NCI-H226 (cell line): ENCODE measurements around the gene PZP.
"Not testable (repeated sequence)": the region's sequence is repeated elsewhere in the genome, so short reads cannot be mapped to it uniquely, and the experiment has no call there.

Experiments
- DNase-seq: peaks from one replicate; pipeline ENCODE4 v3.0.0-alpha.2; 2015

Gene PZP

DNA sequence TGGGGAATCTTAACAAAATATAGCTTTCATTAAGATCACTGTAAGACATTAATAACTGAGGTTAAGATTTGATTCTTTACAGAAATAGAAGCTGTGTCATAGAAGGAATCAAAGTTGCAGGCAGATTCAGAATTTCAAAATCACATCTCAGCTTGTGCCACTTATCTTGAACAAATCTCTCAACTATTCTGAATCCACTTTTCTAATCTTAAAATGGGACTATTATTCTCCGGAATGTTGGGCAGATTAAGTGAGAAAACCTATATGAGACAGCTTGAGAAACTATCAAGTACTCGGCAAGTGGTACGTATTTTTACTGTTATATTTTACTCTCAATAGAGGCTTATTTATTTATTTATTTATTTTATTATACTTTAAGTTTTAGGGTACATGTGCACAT, 28.4 kb downstream of the PZP start:
- DNase-seq, result no peak

DNA sequence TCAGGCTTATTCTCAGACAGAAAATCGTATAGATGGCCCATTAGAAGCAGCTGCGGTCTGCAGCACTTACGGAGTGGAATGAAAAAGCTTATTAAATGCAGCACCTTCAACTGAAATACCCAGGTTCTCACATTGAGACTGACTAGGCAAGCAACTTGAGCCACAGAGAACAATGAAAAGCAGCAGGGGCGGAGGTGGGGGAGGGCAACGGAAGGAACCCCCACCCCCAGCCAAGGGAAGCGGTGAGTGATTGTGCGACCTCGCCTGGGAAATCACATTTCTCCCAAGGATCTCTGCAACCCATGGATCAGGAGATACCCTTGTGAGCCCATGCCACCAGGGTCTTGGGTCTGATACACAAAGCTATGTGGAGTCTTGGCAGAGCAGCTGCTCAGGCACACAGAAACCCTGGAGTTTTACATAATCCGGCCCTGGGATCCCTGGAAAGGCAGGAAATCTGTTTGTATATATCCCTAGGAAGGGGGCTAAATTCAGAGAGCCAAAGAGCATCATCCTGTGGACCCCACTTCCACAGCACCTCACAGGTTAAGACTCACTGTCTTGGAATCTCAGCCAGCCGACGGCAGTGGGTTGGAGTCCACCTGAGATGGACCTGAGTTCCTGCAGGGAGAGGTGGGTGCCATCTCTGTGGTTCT, 38.1 kb downstream of the PZP start:
- DNase-seq, result no peak

DNA sequence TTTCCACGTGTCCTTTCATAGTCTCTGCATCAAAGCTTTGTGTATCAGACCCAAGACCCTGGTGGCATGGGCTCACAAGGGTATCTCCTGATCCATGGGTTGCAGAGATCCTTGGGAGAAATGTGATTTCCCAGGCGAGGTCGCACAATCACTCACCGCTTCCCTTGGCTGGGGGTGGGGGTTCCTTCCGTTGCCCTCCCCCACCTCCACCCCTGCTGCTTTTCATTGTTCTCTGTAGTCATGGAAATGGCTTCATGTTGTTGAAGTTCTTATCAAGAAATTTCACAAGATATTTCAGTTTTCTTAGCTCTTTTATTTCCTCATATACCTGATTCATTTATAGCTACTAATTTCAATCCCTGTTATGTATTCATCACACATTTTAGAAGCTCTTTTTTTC, 40.9 kb downstream of the PZP start:
- not testable (repeated sequence) for DNase-seq

DNA sequence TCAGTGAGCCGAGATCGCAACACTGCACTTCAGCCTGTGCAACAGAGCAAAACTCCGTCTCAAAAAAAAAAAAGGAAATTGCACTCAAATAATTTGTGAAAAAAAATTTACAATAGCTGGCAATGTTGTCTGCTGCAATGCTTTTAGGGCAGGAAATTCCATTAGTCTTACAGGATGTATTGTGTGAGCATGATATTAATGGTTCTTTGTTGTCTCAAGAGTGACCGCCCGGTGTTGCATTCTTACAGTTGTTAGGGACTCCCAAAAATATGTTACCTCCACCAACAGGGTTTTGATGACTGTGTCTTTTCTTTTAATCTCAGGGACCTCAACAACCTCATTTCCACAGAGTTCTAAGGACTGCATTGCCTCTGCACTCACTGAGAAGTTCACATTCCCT, 44.8 kb downstream of the PZP start:
- DNase-seq, result no peak

DNA sequence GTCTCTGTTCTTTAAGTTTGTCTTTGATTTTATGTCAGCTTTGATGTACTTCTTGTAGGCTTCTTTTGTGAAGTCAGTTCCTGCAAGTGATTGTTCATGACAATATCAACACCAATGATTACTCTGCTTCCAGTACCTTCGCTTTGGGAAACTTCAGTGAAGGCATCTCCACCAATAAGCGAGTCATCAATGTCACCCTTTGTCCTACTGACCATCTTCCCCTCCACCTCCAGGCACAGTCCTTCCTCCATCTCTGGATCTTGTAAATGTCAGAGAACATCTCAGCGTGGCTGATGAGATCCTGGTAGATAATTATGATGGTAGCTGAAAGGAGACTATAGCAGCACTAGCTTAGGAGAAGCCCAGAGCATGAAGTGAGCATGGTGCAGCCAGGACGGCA, 52.1 kb downstream of the PZP start:
- DNase-seq, result no peak

DNA sequence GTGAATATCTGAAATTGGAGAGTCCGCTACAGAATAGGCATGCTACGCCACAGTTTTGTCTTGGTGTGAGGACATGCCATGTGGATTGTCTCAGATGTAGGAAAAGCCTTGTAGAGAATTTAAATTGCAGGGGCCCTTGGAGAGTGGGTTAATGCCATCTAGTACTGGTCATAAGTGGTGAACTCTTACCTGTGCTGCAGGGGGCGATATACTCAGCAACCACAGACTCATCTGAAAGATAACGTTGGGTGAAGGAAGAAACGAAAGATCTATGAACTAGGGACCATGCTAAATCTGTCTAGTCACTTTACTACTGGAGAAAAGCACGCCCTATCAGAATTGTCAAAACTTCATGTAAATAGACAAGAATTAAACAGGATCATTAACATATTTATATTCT, 58.8 kb downstream of the PZP start:
- DNase-seq, result no peak

DNA sequence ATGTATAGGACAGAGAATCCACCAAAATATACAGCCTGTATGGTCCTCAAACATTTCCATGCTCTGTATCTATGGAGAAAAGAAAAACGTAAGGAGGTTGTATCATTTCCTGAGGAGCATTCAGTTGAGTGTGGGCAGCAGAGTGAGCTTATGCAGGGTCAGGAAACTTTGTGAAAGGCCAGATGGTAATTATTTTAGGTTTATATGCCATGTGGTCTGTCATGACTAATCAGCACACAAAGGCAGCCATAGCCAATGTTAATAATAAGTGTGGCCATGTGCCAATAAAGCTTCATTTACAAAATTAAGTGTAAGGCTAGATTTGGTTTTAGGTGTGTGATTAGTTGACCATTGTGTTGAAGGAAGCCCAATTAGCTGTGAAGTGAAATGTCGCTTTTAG, 59.3 kb downstream of the PZP start:
- no peak for DNase-seq

DNA sequence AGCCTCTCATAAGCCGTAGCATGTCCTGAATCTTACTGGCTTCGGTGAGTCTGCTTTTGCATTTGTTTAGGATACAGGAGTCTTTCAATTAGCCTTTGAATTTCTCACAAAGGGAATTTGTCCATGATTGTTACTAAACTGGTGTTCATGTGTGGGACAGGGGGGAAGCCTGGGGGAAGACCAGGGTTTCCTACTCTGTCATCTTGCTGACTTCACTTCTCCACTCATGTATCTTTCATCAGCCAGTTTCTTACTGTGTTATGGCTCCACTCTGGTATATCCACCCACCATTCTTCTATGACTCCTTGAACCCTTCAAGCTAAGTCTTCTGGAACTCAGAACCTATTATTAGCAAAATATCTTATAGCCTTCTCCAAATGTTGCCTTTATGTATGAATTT, 60.7 kb downstream of the PZP start:
- DNase-seq, result no peak

DNA sequence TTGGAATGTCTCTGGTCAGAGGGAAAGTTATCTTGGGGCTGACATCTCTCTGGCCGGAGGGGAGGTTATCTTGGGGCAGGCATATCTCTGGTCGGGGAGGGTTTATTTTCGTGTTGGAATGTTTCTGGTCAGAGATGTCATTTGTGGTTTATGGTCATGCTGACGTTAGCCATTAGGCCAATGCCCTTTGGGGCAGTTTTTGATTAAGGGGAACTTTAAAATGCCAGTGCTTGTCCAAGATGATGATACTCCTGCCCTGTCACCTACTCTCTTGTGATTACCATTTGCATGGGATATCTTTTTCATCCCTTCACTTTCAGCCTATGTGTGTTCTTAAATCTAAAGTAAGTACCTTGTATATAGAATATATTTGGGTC, 63.5 kb downstream of the PZP start:
- peak; percentile 31 for DNase-seq

DNA sequence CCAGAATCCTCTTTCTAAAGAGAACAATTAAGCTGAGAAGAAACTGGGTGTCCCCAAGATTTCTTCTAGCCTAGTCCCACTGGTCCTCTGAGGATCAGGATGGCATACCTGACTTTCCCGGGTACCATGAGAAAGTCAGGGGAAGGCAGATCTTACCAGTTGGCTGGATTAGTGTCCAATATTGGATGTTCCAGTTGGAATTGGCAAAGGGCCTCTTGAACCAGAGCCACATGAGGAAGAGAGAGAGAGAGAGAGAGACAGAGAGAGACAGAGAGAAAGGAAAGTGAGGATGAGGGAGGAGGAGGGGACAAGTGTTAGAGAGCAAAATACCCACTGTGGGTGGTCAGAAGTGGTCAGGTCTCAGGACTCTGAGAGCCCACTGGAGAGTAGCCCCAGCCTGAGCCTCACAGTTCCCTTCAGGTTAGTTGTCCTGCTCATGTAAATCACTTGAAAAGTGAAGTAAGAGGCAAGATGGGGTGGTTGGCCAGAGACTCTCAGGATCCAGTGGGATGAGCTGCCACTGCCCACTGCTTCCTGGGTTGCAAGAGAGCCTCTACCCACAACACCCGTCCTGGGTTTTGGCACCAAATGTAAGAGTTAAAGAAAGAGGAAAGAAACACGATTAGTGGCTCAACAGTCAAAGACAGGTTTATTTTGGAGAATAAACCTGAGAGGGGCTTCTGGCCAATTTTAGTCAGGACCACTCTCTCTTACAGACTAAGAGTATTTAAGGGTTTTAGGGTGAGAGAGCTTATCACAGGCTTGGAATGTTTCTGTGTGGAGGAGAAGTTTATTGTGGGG, 64.1 kb downstream of the PZP start:
- DNase-seq, result no peak

DNA sequence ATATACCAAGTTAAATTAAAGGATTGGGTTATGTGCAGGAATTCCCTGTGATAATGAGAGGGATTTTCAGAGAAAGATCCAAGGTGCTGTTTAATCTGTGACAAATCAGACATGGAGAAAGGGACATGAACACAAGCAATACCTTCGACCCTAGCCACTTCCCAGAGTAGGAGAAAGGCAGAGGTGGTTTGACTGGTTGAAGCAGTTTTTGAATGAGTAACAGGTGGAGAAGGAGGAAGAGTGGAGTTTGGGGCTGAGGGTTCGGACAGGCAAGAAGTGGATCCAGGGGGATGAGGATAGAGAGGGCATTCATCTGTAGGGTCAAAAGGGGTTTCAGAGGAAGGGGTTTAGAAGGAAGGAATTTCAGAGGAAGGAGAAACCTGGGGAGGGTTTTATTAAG, 65.1 kb downstream of the PZP start:
- no peak for DNase-seq

DNA sequence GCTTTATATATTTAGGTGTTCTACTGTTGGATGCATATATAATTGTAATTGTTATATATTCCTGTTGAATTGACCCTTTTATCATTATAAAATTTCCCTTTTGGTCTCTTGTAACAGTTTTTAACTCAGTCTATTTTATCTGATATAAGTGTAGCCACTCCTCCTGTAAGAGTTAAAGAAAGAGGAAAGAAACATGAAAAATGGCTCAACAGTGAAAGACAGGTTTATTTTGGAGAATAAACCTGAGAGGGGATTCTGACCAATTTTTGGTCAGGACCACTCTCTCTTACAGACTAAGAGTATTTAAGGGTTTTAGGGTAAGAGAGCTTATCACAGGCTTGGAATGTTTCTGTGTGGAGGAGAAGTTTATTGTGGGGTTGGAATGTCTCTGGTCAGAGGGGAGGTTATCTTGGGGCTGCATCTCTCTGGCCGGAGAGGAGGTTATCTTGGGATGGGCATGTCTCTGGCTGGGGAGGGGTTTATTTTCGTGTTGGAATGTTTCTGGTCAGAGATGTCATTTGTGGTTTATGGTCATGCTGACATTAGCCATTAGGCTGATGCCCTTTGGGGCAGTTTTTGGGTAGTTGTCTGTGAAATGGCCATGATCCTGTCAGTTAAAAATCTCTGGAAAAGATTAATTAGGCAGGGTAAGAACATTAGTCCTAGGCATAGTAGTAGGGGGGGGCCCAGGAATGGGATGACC, 68.5 kb downstream of the PZP start:
- DNase-seq, result peak; percentile 7

DNA sequence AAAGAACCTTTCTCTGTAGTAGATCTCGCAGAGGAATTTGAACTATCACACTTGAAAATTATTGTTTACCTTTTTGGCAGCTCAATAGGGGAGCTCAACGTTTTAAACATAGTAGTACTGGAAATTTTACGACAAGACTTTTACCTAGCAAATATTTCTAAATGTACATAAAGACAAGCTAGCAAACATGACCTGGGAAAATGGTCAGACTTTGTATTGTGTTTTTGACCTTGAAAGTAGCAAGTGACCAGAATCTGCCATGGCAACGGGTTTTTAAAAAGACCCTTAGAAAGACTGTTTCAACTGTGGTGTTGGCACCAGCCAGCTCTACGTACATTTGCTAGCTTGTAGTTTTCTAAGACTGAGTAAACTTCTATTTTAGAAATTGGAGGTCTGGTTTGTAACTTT, 72.3 kb downstream of the PZP start:
- DNase-seq, result no peak

DNA sequence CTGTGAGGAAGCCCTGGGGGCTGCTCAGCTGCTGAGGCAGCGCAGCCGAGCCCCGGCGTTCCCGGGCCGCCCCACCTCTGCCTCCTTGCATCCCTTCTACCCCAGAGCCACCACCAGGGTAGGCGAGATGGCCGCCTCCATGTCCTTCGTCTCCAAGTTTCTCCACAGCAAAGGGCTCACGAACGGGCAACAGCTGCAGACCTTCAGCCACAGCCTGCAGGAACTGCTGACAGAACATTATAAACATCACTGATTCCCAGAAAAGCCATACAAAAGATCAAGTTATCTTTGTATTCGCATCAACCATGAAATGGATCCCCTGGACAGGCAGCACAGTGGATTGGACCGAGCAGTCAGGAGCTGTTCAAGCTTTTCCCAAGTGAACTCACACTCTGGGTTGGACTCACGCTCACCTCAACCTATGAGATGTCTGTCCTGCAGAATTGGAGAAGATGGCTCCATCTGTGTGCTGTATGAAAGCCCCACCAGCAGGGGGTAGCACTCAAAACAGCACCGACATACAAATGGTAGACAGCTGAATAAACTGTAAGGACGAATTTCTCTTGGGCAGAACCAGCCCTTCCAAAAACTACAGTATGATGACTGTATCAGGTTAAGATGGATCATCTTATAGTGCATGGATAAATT, 73.1 kb downstream of the PZP start:
- DNase-seq, result no peak

DNA sequence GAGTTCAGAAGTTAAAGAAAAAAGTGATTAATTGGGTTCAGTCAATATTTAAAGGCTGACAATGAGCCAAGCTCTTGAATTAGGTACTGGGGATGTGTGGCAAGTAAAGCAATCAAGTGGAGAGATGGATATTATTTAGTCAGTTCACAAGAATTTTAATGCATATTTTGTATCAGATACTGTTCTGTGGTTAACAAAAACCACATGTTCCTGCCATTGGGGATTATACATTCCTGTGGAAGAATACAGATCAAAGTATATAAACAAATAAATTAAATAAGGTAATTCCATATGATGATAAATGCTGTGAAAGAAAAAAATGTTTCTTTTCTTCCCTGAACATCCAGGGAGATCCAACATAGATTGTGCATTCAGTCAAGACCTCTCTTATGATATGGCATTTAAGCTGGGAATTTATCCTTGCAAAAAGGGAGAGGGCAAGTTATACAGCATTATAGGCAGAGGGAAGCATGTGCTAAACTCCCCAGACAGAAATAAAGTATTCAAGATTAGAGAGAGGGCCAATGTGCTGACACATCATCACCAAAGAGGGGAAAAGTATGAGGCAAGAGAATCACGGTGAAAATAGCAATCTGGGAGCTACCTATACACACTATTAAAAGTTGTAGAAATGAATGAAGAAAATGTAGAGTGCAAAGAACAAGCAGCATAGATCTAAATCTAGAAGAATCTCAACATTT, 74.8 kb downstream of the PZP start:
- DNase-seq, result peak; percentile 51

DNA sequence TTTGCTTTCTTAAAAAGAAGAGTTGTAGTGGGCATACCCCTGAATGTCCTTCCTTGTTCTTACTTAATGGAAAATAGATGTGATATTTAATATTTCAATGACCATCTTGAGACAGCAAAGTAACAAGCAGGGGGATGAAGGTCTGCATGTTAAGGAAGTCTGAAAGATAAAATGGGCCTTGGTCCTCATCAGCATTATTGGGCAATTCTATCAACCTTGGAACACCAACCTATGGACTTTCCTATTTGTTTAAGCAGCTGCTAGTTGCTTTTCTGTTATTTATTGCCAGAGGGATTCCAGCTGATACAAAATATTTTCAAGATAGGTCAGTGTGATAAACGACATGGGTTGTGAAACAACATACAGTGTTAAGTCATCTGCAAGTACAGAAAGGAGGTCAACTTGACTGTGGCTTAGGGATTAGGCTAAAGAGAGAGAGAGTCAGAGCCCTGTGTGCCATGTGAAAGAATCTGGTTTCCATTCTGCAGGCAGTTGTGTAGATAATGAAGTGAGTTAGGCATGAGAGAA, 76.1 kb downstream of the PZP start:
- peak; percentile 40 for DNase-seq

DNA sequence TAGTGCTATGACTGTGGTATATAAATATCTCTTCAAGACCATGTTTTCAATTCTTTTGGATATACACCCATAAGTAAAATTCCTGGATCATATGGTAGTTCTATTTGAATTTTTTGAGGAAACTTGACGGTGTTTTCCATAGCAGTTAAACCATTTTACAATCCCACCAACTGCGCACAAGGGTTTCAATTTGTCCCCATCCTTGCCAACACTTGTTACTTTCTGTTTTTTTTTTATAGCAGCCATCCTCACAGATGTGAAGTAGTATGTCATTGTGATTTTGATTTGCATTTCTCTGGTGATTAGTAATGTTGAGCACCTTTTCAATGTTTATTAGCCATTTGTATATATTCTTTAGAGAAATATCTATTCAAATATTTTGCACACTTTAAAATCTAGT, 78.0 kb downstream of the PZP start:
- DNase-seq, result no peak

DNA sequence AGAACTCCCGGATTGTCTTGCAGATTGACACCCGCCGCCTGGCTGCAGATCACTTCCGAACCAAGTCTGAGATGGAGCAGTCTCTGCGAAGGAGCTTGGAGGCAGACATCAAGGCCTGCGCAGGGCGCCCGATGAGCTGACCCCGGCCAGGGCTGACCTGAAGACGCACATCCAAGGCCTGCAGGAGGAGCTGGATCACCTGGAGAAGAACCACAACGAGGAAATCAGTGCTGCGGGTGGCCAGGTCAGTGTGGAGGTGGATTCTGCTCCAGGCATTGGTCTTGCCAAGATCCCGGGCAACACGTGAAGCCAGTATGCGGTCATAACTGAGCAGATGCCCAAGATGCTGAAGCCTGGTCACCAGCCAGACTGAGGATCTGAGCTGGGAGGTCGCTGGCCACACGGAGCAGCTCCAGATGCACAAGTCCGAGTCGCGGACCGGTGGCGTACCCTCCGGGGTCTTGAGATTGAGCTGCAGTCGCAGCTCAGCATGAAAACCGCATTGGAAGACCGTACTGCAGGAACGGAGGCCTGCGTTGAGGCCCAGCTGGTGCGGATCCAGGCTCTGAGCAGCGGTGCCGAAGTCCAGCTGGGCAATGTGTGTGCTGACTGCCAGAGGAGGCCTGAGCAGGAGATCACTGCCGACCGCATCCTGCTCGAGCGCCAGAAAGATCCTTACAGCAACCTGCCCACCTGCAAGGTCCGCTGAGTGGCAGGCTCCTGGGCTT, 80.1 kb downstream of the PZP start:
- no peak for DNase-seq

DNA sequence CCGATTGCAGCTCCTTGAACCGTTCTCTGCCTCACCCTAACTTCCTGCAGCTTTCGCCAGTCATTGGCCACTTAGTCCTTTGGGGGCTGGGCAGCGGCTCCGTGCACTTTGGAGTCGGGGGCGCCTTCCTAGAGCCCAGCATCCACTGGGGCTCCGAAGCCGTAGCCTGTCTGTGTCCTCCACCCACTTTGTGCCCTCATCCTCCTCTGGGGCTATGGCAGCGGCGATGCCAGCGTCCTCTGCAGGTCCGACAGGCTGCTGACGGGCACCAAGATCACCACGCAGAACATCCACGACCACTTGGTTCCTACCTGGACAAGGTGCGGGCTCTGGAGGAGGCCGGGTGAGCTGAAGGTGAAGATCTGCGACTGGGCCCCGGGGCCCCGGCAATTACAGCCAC, 80.7 kb downstream of the PZP start:
- DNase-seq, result no peak

DNA sequence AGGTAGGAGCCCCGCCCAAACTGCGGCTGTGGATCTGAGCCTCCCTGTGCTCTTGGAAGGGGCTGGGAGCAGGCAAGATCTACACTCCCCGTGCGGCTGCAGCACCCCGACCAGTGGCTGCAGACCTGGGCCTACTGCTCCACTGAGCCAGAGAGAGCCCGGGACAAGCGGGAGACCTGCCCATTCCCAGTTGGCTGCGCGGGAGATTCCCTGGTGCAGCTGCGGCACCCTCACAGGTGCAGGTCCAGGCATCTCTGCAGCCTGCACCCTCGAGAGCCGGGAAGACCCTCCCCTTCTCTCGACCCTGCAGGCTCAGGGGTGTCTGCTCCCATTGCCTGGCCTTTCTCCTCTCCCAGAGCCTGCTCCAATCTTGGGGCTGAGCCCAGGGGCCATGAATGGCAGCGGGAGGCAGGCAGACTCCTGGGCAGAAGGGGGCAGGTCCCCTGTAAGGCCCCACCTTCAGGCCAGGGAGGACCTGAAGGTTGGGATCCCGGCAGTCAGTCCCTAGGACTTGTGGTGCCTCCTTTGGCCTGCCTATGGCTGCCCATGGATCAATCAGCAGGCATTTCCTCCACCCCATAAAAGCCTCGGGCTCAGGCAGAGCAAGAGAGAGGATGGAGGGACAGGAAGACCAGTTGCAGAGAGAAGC, 83.7 kb downstream of the PZP start:
- no peak for DNase-seq

DNA sequence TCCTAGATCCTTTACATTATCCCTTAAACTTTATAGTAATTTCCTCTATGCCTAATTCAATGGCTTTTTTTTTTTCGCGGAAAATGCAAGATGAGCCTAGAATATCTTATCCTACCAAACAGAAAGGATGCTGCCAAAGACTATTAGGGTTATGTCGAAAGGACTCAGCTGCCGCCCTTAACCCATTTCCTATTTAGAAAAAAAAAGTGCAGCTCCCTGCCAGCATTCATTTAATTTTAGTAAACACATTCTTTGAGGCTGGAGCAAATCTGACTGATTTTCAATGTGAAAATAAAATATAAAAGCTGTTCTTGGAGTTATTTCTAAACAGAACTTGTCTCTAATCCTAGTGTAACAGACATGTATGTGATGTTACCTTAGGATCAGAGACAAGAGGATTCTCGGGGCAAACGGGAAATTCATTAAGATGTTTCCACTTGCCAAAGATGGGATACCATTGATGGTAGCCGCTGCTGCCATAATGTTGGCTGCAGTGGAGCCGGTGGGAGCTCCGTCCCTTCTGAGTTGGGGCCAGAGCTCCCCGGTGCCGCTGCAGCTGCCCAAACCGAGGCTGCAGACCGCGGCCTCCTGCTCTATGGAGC, 84.3 kb downstream of the PZP start:
- no peak for DNase-seq
